Fibroblast of lung (primary cell): ENCODE data around the gene CNTFR. TPM values are rescaled to one million over a fixed set of nuclear protein-coding genes. Genes with fewer than 3 reads are reported as not detected.

ENCODE experiments used
- DNase-seq, 2 donors: peaks; one replicate each; pipeline versions ENCODE4 v3.0.0 to v3.0.0-alpha.2; 2010; ENCODE audit warnings: low read depth in 2 of 2
- H2AFZ ChIP-seq: 2 replicates; pipeline ENCODE4 v1.5.1; 2012; ENCODE audit warnings: low read length, control low read depth, inconsistent platforms
- H3K27ac ChIP-seq: 2 replicates; pipeline ENCODE4 v1.5.1; 2011; ENCODE audit warnings: low read length, control low read depth; ENCODE audit not compliant: insufficient read depth
- H3K27me3 ChIP-seq: 2 replicates; pipeline ENCODE4 v1.5.1; 2011; ENCODE audit warnings: mild to moderate bottlenecking, low read length; ENCODE audit not compliant: control insufficient read depth, insufficient read depth
- H3K36me3 ChIP-seq: 2 replicates; pipeline ENCODE4 v1.5.1; 2011; ENCODE audit warnings: low read length; ENCODE audit not compliant: control insufficient read depth, insufficient read depth
- H3K4me1 ChIP-seq: 2 replicates; pipeline ENCODE4 v1.5.1; 2011; ENCODE audit warnings: low read length; ENCODE audit not compliant: control insufficient read depth, insufficient read depth; ENCODE audit errors: extremely low read depth
- H3K4me2 ChIP-seq: 2 replicates; pipeline ENCODE4 v1.5.1; 2011; ENCODE audit warnings: low read length, control low read depth; ENCODE audit not compliant: insufficient read depth; ENCODE audit errors: extremely low read depth
- H3K4me3 ChIP-seq, 4 experiments: fragments of 200-600 bp in 1 of 4; sonication (generic) in 1 of 4; replicated peaks in 1 of 4; 2 replicates each; pipeline ENCODE4 v1.5.1; 2011 to 2016; ENCODE audit warnings: low read length in 4 of 4, low read depth in 3 of 4, mild to moderate bottlenecking in 3 of 4, control low read depth in 2 of 4, inconsistent platforms in 1 of 4, mixed read lengths in 1 of 4; ENCODE audit not compliant: insufficient read depth in 1 of 4; ENCODE audit errors: control extremely low read depth in 1 of 4
- H3K79me2 ChIP-seq: 2 replicates; pipeline ENCODE4 v1.5.1; 2012; ENCODE audit warnings: mild to moderate bottlenecking, low read length, inconsistent platforms; ENCODE audit not compliant: control insufficient read depth, insufficient read depth
- H3K9ac ChIP-seq: 2 replicates; pipeline ENCODE4 v1.5.1; 2011; ENCODE audit warnings: mild to moderate bottlenecking, low read length, control low read depth; ENCODE audit not compliant: insufficient read depth
- H3K9me3 ChIP-seq: 2 replicates; pipeline ENCODE4 v1.5.1; 2012; ENCODE audit warnings: low read depth, low read length; ENCODE audit not compliant: control insufficient read depth, insufficient read depth
- H4K20me1 ChIP-seq: 2 replicates; pipeline ENCODE4 v1.5.1; 2011; ENCODE audit warnings: low read length; ENCODE audit not compliant: control insufficient read depth, insufficient read depth; ENCODE audit errors: extremely low read depth
- CTCF ChIP-seq, 2 donors: IDR thresholded peaks in 1 of 2; conservative IDR thresholded peaks in 1 of 2; 1 replicate in 1 of 2; 2 replicates in 1 of 2; pipeline ENCODE4 v1.5.1; 2011 to 2012; ENCODE audit warnings: low read length in 2 of 2, control low read depth in 1 of 2, inconsistent platforms in 1 of 2, low read depth in 1 of 2, mild to moderate bottlenecking in 1 of 2
- EZH2 ChIP-seq: IDR thresholded peaks from 2 replicates; pipeline ENCODE4 v1.5.1; 2012; ENCODE audit warnings: low read length, control low read depth, mild to moderate bottlenecking; ENCODE audit errors: missing control alignments
- polyA plus RNA-seq, 2 donors: library from polyadenylated mRNA; depleted of rRNA in 1 of 2; stranded (reverse) in 1 of 2; unstranded in 1 of 2; fragments of >200 nt; gene quantifications; 2 replicates each; pipeline ENCODE4 v1.2.1, GENCODE V29; 2011 to 2012; ENCODE audit warnings: missing spikeins in 1 of 2
- total RNA-seq: library from RNA; depleted of rRNA; stranded (reverse); fragments of >200 nt; gene quantifications from 2 replicates; pipeline ENCODE4 v1.2.1, GENCODE V29; 2014

Gene CNTFR
- total and polyA plus RNA-seq, 2 donors (not counting 1 experiment from before 2014, with no cell fraction given) = not detected

GRCh38 chr9:34579104-34579807 is 10.3 kb downstream of the CNTFR start:
- H3K4me1 ChIP-seq = no peaks in the 10 kb centered on the region
- DNase-seq = no peak
- no peak overlapping the region for H3K27ac ChIP-seq
- TF ChIP-seq CTCF (conservative IDR thresholded peaks at IDR 0.05 in 1 of 2, IDR thresholded peaks at IDR 0.05 in 1 of 2; ENCODE audit: low read depth in 1 of 2, low read length in 2 of 2) = no peak
- peak; percentile 74 for TF ChIP-seq EZH2
- H3K9me3 ChIP-seq = no peaks in the 10 kb centered on the region
- H3K27me3 ChIP-seq = peaks cover 44% of the 10 kb centered on the region
- H3K36me3 ChIP-seq = no peaks in the 10 kb centered on the region
- no peaks in the 10 kb centered on the region for H4K20me1 ChIP-seq
- no peak overlapping the region for H3K9ac ChIP-seq
- no peak overlapping the region for H2AFZ ChIP-seq
- no peak overlapping the region for H3K4me2 ChIP-seq
- H3K4me3 ChIP-seq = no peak overlapping the region
- no peaks in the 10 kb centered on the region for H3K79me2 ChIP-seq

- H3K4me3 ChIP-seq = no peak overlapping the region
- no peaks in the 10 kb centered on the region for H3K9me3 ChIP-seq
- no peaks in the 10 kb centered on the region for H3K4me1 ChIP-seq
- no peak overlapping the region for H3K4me2 ChIP-seq
- H3K36me3 ChIP-seq = no peaks in the 10 kb centered on the region
- H3K79me2 ChIP-seq = no peaks in the 10 kb centered on the region
- no peaks in the 10 kb centered on the region for H4K20me1 ChIP-seq
- H3K9ac ChIP-seq = no peak overlapping the region
- peak; percentile 31 to 71 for DNase-seq
- peaks cover 44% of the 10 kb centered on the region for H3K27me3 ChIP-seq
- H2AFZ ChIP-seq = no peak overlapping the region
- TF ChIP-seq EZH2 (peak; percentile 88), CTCF (conservative IDR thresholded peaks at IDR 0.05 in 1 of 2, IDR thresholded peaks at IDR 0.05 in 1 of 2; ENCODE audit: low read depth in 1 of 2, low read length in 2 of 2) (no peak)
- H3K27ac ChIP-seq = no peak overlapping the region
Observed at GRCh38 chr9:34578241-34579103, 11.1 kb downstream of the CNTFR start.

DNA sequence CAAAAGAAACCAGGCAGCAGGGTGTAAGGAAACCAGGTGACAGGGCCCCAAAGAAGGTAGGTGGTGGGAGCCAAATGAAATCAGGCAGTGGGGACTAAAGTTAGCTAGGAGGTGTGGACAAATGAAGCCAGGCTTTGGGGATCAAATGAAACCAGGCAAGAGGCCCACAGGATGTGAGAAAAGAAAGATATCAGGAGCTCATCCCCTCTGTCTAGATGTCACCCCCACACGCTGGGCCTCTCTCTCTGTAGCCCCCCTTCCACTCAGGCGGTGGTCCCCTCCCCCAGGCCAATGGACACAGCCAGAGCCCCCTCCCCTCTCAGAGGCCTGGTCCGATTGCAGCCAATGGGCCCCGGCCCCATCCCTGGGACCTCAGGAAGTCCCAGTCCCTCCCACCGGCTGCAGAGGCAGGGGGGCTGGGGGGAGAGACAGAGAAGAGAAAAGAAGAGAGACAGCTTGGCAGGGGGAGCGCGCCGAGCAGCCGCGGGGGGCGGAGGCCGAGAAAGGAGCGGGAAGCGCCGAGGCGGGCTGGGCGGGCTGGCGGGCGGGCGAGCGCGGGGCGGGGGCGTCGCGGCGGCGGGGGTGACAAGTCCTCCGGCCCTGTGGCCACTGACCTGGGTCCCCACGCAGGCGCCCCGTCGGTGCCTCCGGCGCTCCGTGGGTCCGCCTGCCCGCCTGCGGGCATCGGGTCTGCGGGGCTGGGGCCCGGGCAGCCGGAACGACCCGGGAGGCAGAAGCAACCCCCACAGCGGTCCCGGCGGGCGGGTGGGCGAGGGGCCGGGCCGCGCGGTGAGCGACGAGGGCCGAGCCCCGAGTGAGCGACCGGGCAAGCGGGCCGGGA is 11.9 kb downstream of the CNTFR start:
- Histone ChIP-seq H3K9me3 (no peaks in the 10 kb centered on the region), H3K36me3 (no peaks in the 10 kb centered on the region), H3K27ac (no peak overlapping the region), H3K27me3 (peaks cover 44% of the 10 kb centered on the region), H3K9ac (no peak overlapping the region), H3K4me2 (no peak overlapping the region), H3K4me1 (no peaks in the 10 kb centered on the region), H4K20me1 (no peaks in the 10 kb centered on the region), H2AFZ (no peak overlapping the region), H3K79me2 (no peaks in the 10 kb centered on the region), H3K4me3 (no peak overlapping the region)
- DNase-seq = no peak
- no peak for TF ChIP-seq CTCF (conservative IDR thresholded peaks at IDR 0.05 in 1 of 2, IDR thresholded peaks at IDR 0.05 in 1 of 2; ENCODE audit: low read depth in 1 of 2, low read length in 2 of 2)
- TF ChIP-seq EZH2 = peak; percentile 85
